Measurements from ENCODE around the gene NDUFV2. TPM values are rescaled to one million over a fixed set of nuclear protein-coding genes. Genes with fewer than 3 reads are reported as not detected.
A peak's percentile ranks its signal among the peaks of the same experiment; 100 is the strongest.

NDUFV2 gene
- total RNA-seq, 4 donors from 2014 or later: 136 to 230 (median 176) TPM

DNA sequence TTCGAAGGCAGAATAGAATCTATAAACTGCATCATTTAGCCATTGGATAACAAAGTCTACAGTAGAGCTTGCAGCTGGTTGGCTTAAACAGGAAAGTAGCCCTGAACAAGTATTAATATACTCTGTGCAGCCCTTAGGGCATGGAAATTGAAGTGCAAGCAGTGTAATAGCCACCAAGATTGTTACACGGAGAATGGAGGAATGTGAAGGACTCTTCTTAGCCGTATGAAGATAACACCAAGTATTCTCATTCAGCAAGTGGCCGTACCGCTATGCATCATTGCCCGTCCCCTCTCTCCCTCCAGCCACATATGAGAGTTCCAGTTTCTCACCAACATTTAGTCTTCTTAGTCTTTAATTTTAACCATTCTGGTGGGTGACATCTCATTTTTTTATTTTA is 74.5 kb downstream of the NDUFV2 start:
- no peak overlapping the region for H3K4me3 ChIP-seq
- H3K27me3 ChIP-seq: no peaks in the 10 kb centered on the region
- WGBS, 2 donors (ENCODE audit: low coverage in 1 of 2): 80 to 81% methylated on average over 6 of the region's 6 CpGs
- TF ChIP-seq, protein P1, sequence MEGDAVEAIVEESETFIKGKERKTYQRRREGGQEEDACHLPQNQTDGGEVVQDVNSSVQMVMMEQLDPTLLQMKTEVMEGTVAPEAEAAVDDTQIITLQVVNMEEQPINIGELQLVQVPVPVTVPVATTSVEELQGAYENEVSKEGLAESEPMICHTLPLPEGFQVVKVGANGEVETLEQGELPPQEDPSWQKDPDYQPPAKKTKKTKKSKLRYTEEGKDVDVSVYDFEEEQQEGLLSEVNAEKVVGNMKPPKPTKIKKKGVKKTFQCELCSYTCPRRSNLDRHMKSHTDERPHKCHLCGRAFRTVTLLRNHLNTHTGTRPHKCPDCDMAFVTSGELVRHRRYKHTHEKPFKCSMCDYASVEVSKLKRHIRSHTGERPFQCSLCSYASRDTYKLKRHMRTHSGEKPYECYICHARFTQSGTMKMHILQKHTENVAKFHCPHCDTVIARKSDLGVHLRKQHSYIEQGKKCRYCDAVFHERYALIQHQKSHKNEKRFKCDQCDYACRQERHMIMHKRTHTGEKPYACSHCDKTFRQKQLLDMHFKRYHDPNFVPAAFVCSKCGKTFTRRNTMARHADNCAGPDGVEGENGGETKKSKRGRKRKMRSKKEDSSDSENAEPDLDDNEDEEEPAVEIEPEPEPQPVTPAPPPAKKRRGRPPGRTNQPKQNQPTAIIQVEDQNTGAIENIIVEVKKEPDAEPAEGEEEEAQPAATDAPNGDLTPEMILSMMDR (IDR thresholded peaks at IDR 0.05): no peak
- TF ChIP-seq POLR2A (IDR thresholded peaks at IDR 0.05) (no peak), EP300 (IDR thresholded peaks at IDR 0.05) (no peak)
- peak overlapping the region in 1 of 4 donors; percentile 17 for H3K27ac ChIP-seq
- peaks cover 5 to 80% (median 11%) of the 10 kb centered on the region in 3 donors for H3K4me1 ChIP-seq
- ATAC-seq: no peak
- no peaks in the 10 kb centered on the region for H3K36me3 ChIP-seq
- no peaks in the 10 kb centered on the region for H3K9me3 ChIP-seq

DNA sequence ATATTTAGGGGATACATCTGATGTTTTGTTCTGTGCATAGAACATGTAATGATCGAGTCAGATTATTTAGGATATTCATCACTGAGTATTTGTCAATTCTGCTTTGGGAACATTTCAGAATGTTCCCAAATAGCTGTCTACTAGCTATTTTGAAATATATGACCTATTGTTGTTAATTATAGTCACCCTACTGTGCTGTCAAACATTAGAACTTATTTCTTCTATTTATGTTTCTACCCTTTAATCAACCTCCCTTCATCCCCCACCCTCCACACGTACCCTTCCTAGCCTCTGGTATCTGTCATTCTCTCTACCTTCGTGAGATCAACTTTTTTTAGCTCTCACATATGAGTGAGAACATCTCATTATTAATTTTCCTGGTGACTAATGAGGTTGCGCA is 75.0 kb downstream of the NDUFV2 start:
- 61 to 74% methylated on average over 4 of the region's 4 CpGs for WGBS, 2 donors (ENCODE audit: low coverage in 1 of 2)
- Histone ChIP-seq H3K4me3 (no peak overlapping the region), H3K36me3 (no peaks in the 10 kb centered on the region), H3K9me3 (no peaks in the 10 kb centered on the region), H3K27me3 (no peaks in the 10 kb centered on the region), H3K27ac (peak overlapping the region in 1 of 4 donors; percentile 17), H3K4me1 (peaks cover 5 to 75% (median 8%) of the 10 kb centered on the region in 3 donors)
- no peak for ATAC-seq
- TF ChIP-seq EP300 (IDR thresholded peaks at IDR 0.05) (no peak), POLR2A (IDR thresholded peaks at IDR 0.05) (no peak), POLR2AphosphoS5 (IDR thresholded peaks at IDR 0.05) (no peak)
- TF ChIP-seq, protein P1 (IDR thresholded peaks at IDR 0.05): no peak

- Histone ChIP-seq H3K4me3 (no peak overlapping the region), H3K36me3 (peaks cover 0 to 10% of the 10 kb centered on the region in 2 donors), H3K27me3 (no peaks in the 10 kb centered on the region), H3K27ac (no peak overlapping the region), H3K9me3 (no peaks in the 10 kb centered on the region), H3K4me1 (peaks cover 5 to 64% (median 6%) of the 10 kb centered on the region in 3 donors)
- 90 to 100% methylated on average over 1 of the region's 1 CpG for WGBS, 2 donors (ENCODE audit: low coverage in 1 of 2)
- no peak for ATAC-seq
- no peak for TF ChIP-seq POLR2AphosphoS5 (IDR thresholded peaks at IDR 0.05)
- TF ChIP-seq EP300 (IDR thresholded peaks at IDR 0.05): no peak
- TF ChIP-seq, protein P1 (IDR thresholded peaks at IDR 0.05): no peak
- no peak for TF ChIP-seq POLR2A (IDR thresholded peaks at IDR 0.05)
These were observed 76.1 kb downstream of the NDUFV2 start for GRCh38 chr18:9178557-9178956.

- no peaks in the 10 kb centered on the region for H3K27me3 ChIP-seq
- peaks cover 2 to 55% (median 9%) of the 10 kb centered on the region in 3 donors for H3K4me1 ChIP-seq
- H3K27ac ChIP-seq: no peak overlapping the region
- ATAC-seq: no peak
- TF ChIP-seq POLR2AphosphoS5 (IDR thresholded peaks at IDR 0.05): no peak
- TF ChIP-seq EP300 (IDR thresholded peaks at IDR 0.05): no peak
- TF ChIP-seq, protein P1 (IDR thresholded peaks at IDR 0.05): no peak
- no peak for TF ChIP-seq POLR2A (IDR thresholded peaks at IDR 0.05)
- peaks cover 0 to 24% of the 10 kb centered on the region in 2 donors for H3K36me3 ChIP-seq
- H3K4me3 ChIP-seq: no peak overlapping the region
- H3K9me3 ChIP-seq: no peaks in the 10 kb centered on the region
- 64 to 73% methylated on average over 3 of the region's 3 CpGs for WGBS, 2 donors (ENCODE audit: low coverage in 1 of 2)
These were observed 78.8 kb downstream of the NDUFV2 start for GRCh38 chr18:9181275-9181674.

DNA sequence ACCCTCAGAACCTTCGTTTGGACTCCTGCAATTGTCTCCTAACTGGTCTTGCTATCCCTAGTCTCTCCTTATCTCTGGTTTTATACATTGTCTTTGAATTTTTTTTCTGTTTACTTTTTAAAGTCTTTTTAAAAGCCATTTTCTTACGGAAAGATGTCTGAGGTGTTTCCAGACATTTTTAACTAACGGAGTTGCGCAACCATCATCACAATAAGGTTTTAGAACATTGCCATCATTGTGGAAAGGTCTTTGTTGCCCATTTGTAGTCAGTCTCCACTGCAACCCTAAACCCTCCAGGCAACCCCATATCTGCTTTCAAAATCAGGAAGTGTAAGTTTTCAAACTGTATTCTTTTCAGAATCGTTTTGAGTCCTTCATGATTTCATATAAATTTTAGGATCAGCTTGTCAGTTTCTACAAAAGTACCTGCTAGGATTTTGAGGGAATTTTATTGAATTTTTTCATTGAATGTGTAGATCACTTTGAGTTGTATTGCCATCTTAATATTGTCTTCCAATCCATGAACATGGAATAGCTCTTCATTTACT is 80.4 kb downstream of the NDUFV2 start:
- no peaks in the 10 kb centered on the region for H3K9me3 ChIP-seq
- WGBS, 2 donors (ENCODE audit: low coverage in 1 of 2): 74 to 82% methylated on average over 5 of the region's 5 CpGs
- peaks cover 0 to 30% of the 10 kb centered on the region in 2 donors for H3K36me3 ChIP-seq
- ATAC-seq: no peak
- H3K4me3 ChIP-seq: no peak overlapping the region
- peaks cover 2 to 41% (median 7%) of the 10 kb centered on the region in 3 donors for H3K4me1 ChIP-seq
- H3K27ac ChIP-seq: no peak overlapping the region
- no peaks in the 10 kb centered on the region for H3K27me3 ChIP-seq
- TF ChIP-seq POLR2A (IDR thresholded peaks at IDR 0.05) (no peak), POLR2AphosphoS5 (IDR thresholded peaks at IDR 0.05) (no peak), EP300 (IDR thresholded peaks at IDR 0.05) (no peak)
- TF ChIP-seq, protein P1 (IDR thresholded peaks at IDR 0.05): no peak
